ENCODE data around the gene MTMR1. TPM values are rescaled to one million over a fixed set of nuclear protein-coding genes. Genes with fewer than 3 reads are reported as not detected.

Gene MTMR1
- total and polyA plus RNA-seq, 2 donors (not counting 1 experiment from before 2014, with no cell fraction given) = 30.8 to 67.5 TPM

DNA sequence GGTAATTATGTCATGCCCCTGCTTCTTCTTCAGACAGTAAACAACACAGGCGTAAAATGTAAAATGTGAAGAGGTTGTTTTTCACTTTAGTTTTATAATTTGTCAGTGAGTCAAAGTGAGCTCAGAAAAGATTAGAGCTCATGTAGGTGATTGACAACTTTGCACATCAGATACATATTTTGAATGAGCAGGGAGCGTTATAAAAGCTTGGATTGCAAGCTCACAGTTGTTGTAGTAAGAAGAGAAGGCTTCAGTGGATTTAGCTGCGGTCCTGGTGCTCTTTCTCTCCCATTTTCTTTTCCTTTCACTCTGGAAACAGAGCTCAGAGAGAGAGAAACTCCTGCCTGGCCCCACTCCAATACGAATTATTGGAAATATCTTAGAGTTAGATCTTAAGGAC is 26.4 kb downstream of the MTMR1 start:
- ATAC-seq (ENCODE audit: low read depth) (no peak), DNase-seq (no peak)
- CTCF ChIA-PET = interaction anchor here (2.7 to 6.0 kb wide), 3 partner anchors 18 to 39 kb away, joined by 10 to 72 read pairs (median 49); no protein-coding TSS in a partner anchor
- Mint-ChIP-seq H3K9me3 (ENCODE audit: insufficient read depth) (no peaks in the 10 kb centered on the region), H3K4me1 (peaks cover 19% of the 10 kb centered on the region), H3K4me3 (no peak overlapping the region), H3K27ac (no peak overlapping the region), H3K27me3 (no peaks in the 10 kb centered on the region)
- H3K4me2 ChIP-seq (replicated peaks; ENCODE audit: low read depth, low read length, poor library complexity, severe bottlenecking) = no peak overlapping the region
- H3K79me2 ChIP-seq (ENCODE audit: control insufficient read depth, insufficient read depth, low read length) = peaks cover 51% of the 10 kb centered on the region
- no peak overlapping the region for H3K27ac ChIP-seq (ENCODE audit: low read length in 2 of 2)
- WGBS (ENCODE audit: insufficient coverage) = no CpG with 5 or more reads among the region's 4 CpGs
- no peaks in the 10 kb centered on the region for H3K27me3 ChIP-seq (replicated peaks in 1 of 4; ENCODE audit: control extremely low read depth in 1 of 4, control insufficient read depth in 3 of 4, insufficient read depth in 4 of 4, low read length in 3 of 4)
- no peak overlapping the region for H3K9ac ChIP-seq (ENCODE audit: low read length)
- H4K20me1 ChIP-seq (ENCODE audit: control insufficient read depth, insufficient read depth, low read length, poor library complexity, severe bottlenecking) = peaks cover 5% of the 10 kb centered on the region
- TF ChIP-seq EZH2 (IDR thresholded peaks at IDR 0.05; ENCODE audit: borderline replicate concordance, insufficient read depth, low read depth, low read length, poor library complexity, severe bottlenecking) = no peak
- TF ChIP-seq, protein P1, sequence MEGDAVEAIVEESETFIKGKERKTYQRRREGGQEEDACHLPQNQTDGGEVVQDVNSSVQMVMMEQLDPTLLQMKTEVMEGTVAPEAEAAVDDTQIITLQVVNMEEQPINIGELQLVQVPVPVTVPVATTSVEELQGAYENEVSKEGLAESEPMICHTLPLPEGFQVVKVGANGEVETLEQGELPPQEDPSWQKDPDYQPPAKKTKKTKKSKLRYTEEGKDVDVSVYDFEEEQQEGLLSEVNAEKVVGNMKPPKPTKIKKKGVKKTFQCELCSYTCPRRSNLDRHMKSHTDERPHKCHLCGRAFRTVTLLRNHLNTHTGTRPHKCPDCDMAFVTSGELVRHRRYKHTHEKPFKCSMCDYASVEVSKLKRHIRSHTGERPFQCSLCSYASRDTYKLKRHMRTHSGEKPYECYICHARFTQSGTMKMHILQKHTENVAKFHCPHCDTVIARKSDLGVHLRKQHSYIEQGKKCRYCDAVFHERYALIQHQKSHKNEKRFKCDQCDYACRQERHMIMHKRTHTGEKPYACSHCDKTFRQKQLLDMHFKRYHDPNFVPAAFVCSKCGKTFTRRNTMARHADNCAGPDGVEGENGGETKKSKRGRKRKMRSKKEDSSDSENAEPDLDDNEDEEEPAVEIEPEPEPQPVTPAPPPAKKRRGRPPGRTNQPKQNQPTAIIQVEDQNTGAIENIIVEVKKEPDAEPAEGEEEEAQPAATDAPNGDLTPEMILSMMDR (IDR thresholded peaks at IDR 0.05) = no peak
- H3K4me3 ChIP-seq (ENCODE audit: control extremely low read depth in 1 of 5, extremely low read depth in 1 of 5, insufficient read depth in 1 of 5, low read depth in 2 of 5, low read length in 4 of 5) = no peak overlapping the region
- no peaks in the 10 kb centered on the region for H3K4me1 ChIP-seq (ENCODE audit: control insufficient read depth in 2 of 2, insufficient read depth in 2 of 2, low read length in 2 of 2)
- H3K36me3 ChIP-seq (replicated peaks in 1 of 2; ENCODE audit: control extremely low read depth in 1 of 2, control insufficient read depth in 1 of 2, extremely low read depth in 1 of 2, insufficient read depth in 2 of 2, low read length in 1 of 2) = peaks cover 0 to 12% of the 10 kb centered on the region in 2 experiments
- intact Hi-C loops (cut with micrococcal nuclease) = loop anchor here (5.0 kb wide), 1 partner anchor 142 kb away; no protein-coding TSS in a partner anchor
- H3K9me3 ChIP-seq (ENCODE audit: control extremely low read depth in 1 of 3, control insufficient read depth in 2 of 3, insufficient read depth in 1 of 3, low read length in 2 of 3) = no peaks in the 10 kb centered on the region
- POLR2A ChIA-PET = no interaction called here
- H2AFZ ChIP-seq (ENCODE audit: insufficient read depth, low read depth, low read length, poor library complexity, severe bottlenecking) = no peak overlapping the region

DNA sequence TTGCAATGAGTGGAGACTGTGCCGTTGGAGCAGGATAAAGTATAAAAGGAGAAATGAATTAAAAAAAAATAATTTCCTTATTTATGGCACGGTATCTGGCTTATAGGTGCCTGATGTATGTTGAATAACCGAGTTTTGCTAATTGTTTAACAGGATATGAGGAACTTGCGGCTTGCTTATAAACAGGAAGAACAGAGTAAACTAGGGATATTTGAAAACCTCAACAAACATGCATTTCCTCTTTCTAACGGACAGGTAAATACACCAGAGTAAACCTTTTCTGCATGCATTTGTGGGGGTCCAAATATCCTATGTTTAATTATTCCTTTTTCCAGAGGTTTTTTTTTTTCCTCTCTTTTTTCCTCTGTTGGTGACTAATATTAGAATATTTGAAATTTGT is 36.8 kb downstream of the MTMR1 start:
- Histone ChIP-seq H4K20me1 (ENCODE audit: control insufficient read depth, insufficient read depth, low read length, poor library complexity, severe bottlenecking) (no peaks in the 10 kb centered on the region), H3K4me3 (ENCODE audit: control extremely low read depth in 1 of 5, extremely low read depth in 1 of 5, insufficient read depth in 1 of 5, low read depth in 2 of 5, low read length in 4 of 5) (no peak overlapping the region), H3K9me3 (ENCODE audit: control extremely low read depth in 1 of 3, control insufficient read depth in 2 of 3, insufficient read depth in 1 of 3, low read length in 2 of 3) (no peaks in the 10 kb centered on the region), H3K36me3 (replicated peaks in 1 of 2; ENCODE audit: control extremely low read depth in 1 of 2, control insufficient read depth in 1 of 2, extremely low read depth in 1 of 2, insufficient read depth in 2 of 2, low read length in 1 of 2) (peaks cover 2 to 67% of the 10 kb centered on the region in 2 experiments), H3K27me3 (replicated peaks in 1 of 4; ENCODE audit: control extremely low read depth in 1 of 4, control insufficient read depth in 3 of 4, insufficient read depth in 4 of 4, low read length in 3 of 4) (no peaks in the 10 kb centered on the region), H3K4me1 (ENCODE audit: control insufficient read depth in 2 of 2, insufficient read depth in 2 of 2, low read length in 2 of 2) (no peaks in the 10 kb centered on the region), H3K9ac (ENCODE audit: low read length) (no peak overlapping the region), H3K27ac (ENCODE audit: low read length in 2 of 2) (no peak overlapping the region), H3K79me2 (ENCODE audit: control insufficient read depth, insufficient read depth, low read length) (peaks cover 13% of the 10 kb centered on the region), H3K4me2 (replicated peaks; ENCODE audit: low read depth, low read length, poor library complexity, severe bottlenecking) (no peak overlapping the region), H2AFZ (ENCODE audit: insufficient read depth, low read depth, low read length, poor library complexity, severe bottlenecking) (no peak overlapping the region)
- no peak for DNase-seq
- TF ChIP-seq EZH2 (IDR thresholded peaks at IDR 0.05; ENCODE audit: borderline replicate concordance, insufficient read depth, low read depth, low read length, poor library complexity, severe bottlenecking) = no peak
- TF ChIP-seq, protein P1 (IDR thresholded peaks at IDR 0.05) = no peak
- peaks cover 6% of the 10 kb centered on the region for H3K4me1 Mint-ChIP-seq
- H3K4me3 Mint-ChIP-seq = no peak overlapping the region
- ChIA-PET POLR2A (interaction anchor here (0.6 kb wide), 1 partner anchor 791 kb away, joined by 12 read pairs; the partner anchor contains the start of gene EOLA2), CTCF (no interaction called here)
- WGBS (ENCODE audit: insufficient coverage) = no CpG with 5 or more reads among the region's 5 CpGs
- no peaks in the 10 kb centered on the region for H3K27me3 Mint-ChIP-seq
- H3K27ac Mint-ChIP-seq = no peak overlapping the region
- H3K9me3 Mint-ChIP-seq (ENCODE audit: insufficient read depth) = no peaks in the 10 kb centered on the region
- intact Hi-C loops (cut with micrococcal nuclease) = no loop called here
- no peak for ATAC-seq (ENCODE audit: low read depth)
